SJCRH30 (cell line): ENCODE results near the gene SAMD11. TPM values are rescaled to one million over a fixed set of nuclear protein-coding genes. Genes with fewer than 3 reads are reported as not detected.
"Not testable (repeated sequence)": the region's sequence is repeated elsewhere in the genome, so short reads cannot be mapped to it uniquely, and the experiment has no call there.

ENCODE experiments used
- DNase-seq, 2 experiments: peaks; one replicate each; pipeline ENCODE4 v3.0.0-alpha.2; 2015 to 2020
- H3K27ac ChIP-seq: fragments of 250-450 bp; sonication (Bioruptor Pico); 2 replicates; pipeline ENCODE4 v1.5.1; 2020; ENCODE audit warnings: mild to moderate bottlenecking, moderate library complexity
- H3K27me3 ChIP-seq: fragments of 250-450 bp; sonication (Bioruptor Pico); 2 replicates; pipeline ENCODE4 v1.5.1; 2020; ENCODE audit warnings: mild to moderate bottlenecking, moderate library complexity
- H3K36me3 ChIP-seq: fragments of 250-450 bp; sonication (Bioruptor Pico); 2 replicates; pipeline ENCODE4 v1.5.1; 2020; ENCODE audit warnings: mild to moderate bottlenecking, moderate library complexity
- H3K4me1 ChIP-seq: fragments of 250-450 bp; sonication (Bioruptor Pico); 2 replicates; pipeline ENCODE4 v1.5.1; 2020; ENCODE audit warnings: mild to moderate bottlenecking, moderate library complexity
- H3K4me3 ChIP-seq: fragments of 250-450 bp; sonication (Bioruptor Pico); 2 replicates; pipeline ENCODE4 v1.5.1; 2020; ENCODE audit warnings: mild to moderate bottlenecking, moderate library complexity
- H3K9me3 ChIP-seq: fragments of 250-450 bp; sonication (Bioruptor Pico); replicated peaks from 2 replicates; pipeline ENCODE4 v1.5.1; 2020; ENCODE audit warnings: mild to moderate bottlenecking, moderate library complexity
- total RNA-seq: library from RNA; depleted of rRNA; stranded (reverse); fragments of >200 nt; shearing (Covaris generic); gene quantifications from 2 replicates; pipeline ENCODE4 v1.2.3, GENCODE V29; 2014

The SAMD11 gene
- total RNA-seq, 1 experiment from 2014 or later = 39.0 TPM

DNA sequence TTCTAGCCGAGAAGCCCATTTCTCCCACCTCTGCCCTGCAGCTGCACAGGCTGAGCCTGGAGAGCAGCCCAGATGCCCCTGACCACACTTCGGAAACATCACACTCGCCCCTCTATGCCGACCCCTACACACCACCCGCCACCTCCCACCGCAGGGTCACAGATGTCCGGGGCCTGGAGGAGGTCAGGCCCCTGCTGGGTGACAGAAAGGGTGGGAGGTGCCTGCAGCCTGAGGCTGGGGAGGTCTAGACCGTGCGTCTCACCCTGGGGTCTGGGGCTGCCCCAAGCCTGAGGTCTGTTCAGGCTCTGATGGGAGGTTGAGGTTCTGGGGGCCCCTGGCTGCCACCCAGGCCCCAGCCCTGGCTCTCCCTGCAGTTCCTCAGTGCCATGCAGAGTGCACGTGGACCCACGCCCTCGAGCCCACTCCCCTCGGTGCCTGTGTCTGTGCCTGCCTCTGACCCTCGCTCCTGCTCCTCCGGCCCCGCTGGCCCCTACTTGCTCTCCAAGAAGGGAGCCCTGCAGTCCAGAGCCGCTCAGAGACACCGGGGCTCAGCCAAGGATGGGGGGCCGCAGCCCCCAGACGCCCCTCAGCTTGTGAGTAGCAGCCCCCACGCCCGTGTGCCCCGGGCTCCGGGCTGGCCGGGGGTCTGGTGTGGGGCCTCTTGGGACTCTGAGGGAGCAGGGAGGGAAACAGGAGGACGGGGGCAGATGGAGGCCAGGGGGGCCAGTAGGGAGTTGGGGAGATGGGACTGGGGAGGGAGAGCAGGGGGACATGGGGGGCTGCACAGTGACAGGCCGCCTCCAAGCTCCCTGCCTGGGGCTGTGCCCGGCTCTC lies 50.0 kb downstream of the SAMD11 start:
- peaks cover 3% of the 10 kb centered on the region; the same call in 1 of the 2 replicates for H3K27me3 ChIP-seq

GRCh38 chr1:974293-974640 lies 50.5 kb downstream of the SAMD11 start:
- Histone ChIP-seq H3K9me3 (0 out of 2 replicates have a peak, but pooled peaks cover 3% of the 10 kb centered on the region), H3K27me3 (peaks cover 3% of the 10 kb centered on the region; the same call in 1 of the 2 replicates), H3K27ac (no peak overlapping the region), H3K36me3 (no peaks in the 10 kb centered on the region), H3K4me1 (peaks cover 2% of the 10 kb centered on the region; the same call in 1 of the 2 replicates), H3K4me3 (no peak overlapping the region)
- DNase-seq = no peak

More for the DNA sequence above, 50.0 kb downstream of the SAMD11 start:
- H3K4me3 ChIP-seq = no peak overlapping the region
- peaks cover 2% of the 10 kb centered on the region; the same call in 1 of the 2 replicates for H3K4me1 ChIP-seq
- no peak overlapping the region for H3K27ac ChIP-seq
- no peak for DNase-seq
- no peaks in the 10 kb centered on the region for H3K36me3 ChIP-seq
- 0 out of 2 replicates have a peak, but pooled peaks cover 3% of the 10 kb centered on the region for H3K9me3 ChIP-seq

DNA sequence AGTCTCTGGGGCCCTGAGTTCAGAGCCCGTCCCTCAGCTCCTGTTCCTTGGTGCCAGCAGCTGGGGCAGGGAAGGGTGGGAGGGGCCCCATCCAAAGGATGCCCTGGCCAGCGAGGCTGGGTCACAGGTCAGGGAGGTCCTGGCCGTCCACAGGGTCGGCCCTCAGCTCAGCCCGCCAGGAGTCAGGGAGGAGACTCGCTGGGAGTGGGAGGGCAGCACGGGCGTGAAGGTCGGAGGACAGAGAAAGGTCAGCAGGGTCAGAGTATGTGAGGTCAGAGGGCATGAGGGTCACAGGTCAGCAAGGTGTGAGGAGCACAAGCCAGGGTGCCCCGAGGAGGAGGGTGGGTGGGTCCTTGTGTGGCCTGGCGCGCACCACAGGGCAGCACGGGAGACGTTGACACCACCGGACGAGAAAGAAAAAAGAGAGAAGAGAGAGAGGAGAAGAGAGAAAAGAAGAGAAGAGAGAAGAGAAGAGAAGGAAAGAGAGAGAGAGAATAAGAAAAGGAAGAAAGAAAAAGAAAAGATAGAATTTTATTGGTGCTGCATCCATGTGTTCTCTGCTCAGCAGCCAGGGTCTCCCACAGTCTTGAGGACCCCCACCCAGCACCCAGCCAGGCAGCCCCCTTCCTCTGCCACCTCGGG lies 51.1 kb downstream of the SAMD11 start:
- Histone ChIP-seq H3K27me3 (peaks cover 3% of the 10 kb centered on the region; the same call in 1 of the 2 replicates), H3K27ac (no peak overlapping the region)

DNA sequence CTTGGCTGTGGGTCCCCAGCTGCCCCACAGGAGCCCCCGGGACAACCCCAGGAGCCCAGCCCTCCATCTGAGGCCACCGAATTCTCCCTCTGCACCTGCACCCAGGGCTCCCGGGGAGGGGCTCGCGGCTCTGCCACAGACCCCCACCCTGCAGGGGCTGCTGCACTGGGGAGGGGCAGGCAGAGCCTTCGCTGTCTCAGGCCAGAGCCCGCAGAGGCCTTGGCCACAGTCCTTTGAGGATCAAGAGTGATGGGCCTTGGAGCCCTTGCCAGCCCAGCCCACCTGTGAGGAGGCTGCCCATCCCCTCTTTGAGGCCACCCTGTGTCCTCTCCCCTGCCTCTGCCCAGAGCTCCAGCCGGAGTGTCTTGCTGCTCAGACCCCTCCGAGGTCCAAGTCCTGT lies 51.6 kb downstream of the SAMD11 start:
- peaks cover 3% of the 10 kb centered on the region; the same call in 1 of the 2 replicates for H3K27me3 ChIP-seq
- H3K36me3 ChIP-seq = no peaks in the 10 kb centered on the region
- H3K4me3 ChIP-seq = no peak overlapping the region
- no peak overlapping the region for H3K27ac ChIP-seq
- peaks cover 2% of the 10 kb centered on the region; the same call in 1 of the 2 replicates for H3K4me1 ChIP-seq
- DNase-seq = no peak
- H3K9me3 ChIP-seq = 0 out of 2 replicates have a peak, but pooled peaks cover 3% of the 10 kb centered on the region

More for the DNA sequence above, 51.1 kb downstream of the SAMD11 start:
- no peak for DNase-seq
- no peak overlapping the region for H3K4me3 ChIP-seq
- 0 out of 2 replicates have a peak, but pooled peaks cover 3% of the 10 kb centered on the region for H3K9me3 ChIP-seq
- no peaks in the 10 kb centered on the region for H3K36me3 ChIP-seq
- H3K4me1 ChIP-seq = peaks cover 2% of the 10 kb centered on the region; the same call in 1 of the 2 replicates

GRCh38 chr1:975896-976683 lies 52.4 kb downstream of the SAMD11 start:
- H3K27ac ChIP-seq = no peak overlapping the region
- peak; percentile 71 to 75 for DNase-seq
- no peaks in the 10 kb centered on the region for H3K36me3 ChIP-seq
- 0 out of 2 replicates have a peak, but pooled peaks cover 3% of the 10 kb centered on the region for H3K9me3 ChIP-seq
- peaks cover 3% of the 10 kb centered on the region; the same call in 1 of the 2 replicates for H3K27me3 ChIP-seq
- peak overlapping the region; percentile 30 for H3K4me3 ChIP-seq
- H3K4me1 ChIP-seq = peaks cover 2% of the 10 kb centered on the region; the same call in 1 of the 2 replicates

DNA sequence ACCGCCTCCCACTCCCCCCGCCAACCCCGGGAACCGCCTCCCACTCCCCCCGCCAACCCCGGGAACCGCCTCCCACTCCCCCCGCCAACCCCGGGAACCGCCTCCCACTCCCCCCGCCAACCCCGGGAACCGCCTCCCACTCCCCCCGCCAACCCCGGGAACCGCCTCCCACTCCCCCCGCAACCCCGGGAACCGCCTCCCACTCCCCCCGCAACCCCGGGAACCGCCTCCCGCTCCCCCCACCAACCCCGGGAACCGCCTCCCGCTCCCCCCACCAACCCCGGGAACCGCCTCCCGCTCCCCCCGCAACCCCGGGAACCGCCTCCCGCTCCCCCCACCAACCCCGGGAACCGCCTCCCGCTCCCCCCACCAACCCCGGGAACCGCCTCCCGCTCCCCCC lies 53.1 kb downstream of the SAMD11 start:
- not testable (repeated sequence) for H3K4me1 ChIP-seq, H3K27me3 ChIP-seq, H3K27ac ChIP-seq, H3K4me3 ChIP-seq, H3K36me3 ChIP-seq, H3K9me3 ChIP-seq, DNase-seq

GRCh38 chr1:978069-978834 lies 54.5 kb downstream of the SAMD11 start:
- no peak for DNase-seq
- 0 out of 2 replicates have a peak, but pooled peaks cover 3% of the 10 kb centered on the region for H3K9me3 ChIP-seq
- H3K27ac ChIP-seq = no peak overlapping the region
- peaks cover 2% of the 10 kb centered on the region; the same call in 1 of the 2 replicates for H3K4me1 ChIP-seq
- H3K27me3 ChIP-seq = peaks cover 21% of the 10 kb centered on the region
- H3K4me3 ChIP-seq = no peak overlapping the region
- H3K36me3 ChIP-seq = no peaks in the 10 kb centered on the region

DNA sequence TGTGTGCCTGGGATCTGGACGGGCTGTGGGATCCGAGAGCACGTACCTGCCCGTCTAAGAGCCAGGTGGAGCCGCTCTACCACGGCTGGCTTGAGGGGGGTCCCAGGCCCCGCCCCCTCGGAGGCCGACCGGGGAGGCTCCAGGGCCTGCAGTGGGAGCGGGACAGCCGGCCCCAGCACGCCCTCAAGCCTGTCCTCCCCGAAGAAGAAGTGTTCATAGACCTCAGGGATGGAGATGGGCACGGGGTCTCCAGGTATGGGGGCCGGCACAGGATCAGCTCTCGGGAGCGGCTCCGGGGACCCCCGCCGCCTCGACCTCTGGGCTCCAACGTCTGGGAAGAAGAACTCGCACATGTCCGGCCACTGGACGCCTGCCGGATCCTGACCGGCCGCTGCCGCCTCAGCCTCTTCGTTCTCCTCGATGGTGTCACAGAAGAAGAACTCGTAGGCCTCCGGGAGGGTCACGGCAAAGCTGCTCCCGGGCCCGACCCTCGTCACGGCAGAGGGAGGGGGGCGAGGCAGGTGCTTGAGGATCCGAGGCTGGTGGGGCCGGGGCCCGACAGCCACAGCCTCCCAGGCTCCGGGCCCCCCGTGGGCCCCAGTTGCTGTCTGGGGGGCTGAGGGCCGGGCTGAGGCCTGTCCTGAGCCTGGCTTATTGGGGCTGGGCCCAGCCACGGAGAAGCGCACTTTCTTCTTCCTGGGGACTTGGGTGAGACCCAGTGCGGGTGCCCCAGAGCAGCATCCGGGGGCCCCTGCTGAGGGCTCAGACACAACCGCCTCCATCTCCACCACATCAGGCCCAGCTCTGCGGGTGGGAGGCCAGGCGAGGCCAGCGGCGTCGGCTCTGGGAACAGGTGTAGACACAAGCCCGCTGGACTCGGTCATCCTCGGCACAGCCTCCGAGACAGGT lies 55.4 kb downstream of the SAMD11 start:
- Histone ChIP-seq H3K27me3 (peaks cover 28% of the 10 kb centered on the region), H3K9me3 (0 out of 2 replicates have a peak, but pooled peaks cover 3% of the 10 kb centered on the region), H3K4me1 (peaks cover 2% of the 10 kb centered on the region; the same call in 1 of the 2 replicates), H3K4me3 (no peak overlapping the region), H3K27ac (no peak overlapping the region), H3K36me3 (no peaks in the 10 kb centered on the region)
- no peak for DNase-seq

DNA sequence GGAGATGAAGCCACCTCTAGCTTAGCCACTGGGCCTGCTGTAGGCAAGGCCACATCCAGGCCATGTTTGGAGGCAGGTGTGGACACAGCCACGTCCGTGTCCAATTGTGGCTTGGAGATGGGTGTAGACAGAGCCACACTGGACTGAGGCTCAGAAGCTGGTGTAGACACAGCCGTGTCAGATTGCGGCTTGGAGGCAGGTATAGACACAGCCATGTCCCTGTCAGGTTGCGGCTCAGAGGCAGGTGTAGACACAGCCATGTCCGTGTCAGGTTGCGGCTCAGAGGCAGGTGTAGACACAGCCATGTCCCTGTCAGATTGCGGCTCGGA lies 56.0 kb downstream of the SAMD11 start:
- 0 out of 2 replicates have a peak, but pooled peaks cover 3% of the 10 kb centered on the region for H3K9me3 ChIP-seq
- H3K27me3 ChIP-seq = peaks cover 28% of the 10 kb centered on the region
- H3K36me3 ChIP-seq = no peaks in the 10 kb centered on the region
- H3K27ac ChIP-seq = no peak overlapping the region
- peaks cover 2% of the 10 kb centered on the region; the same call in 1 of the 2 replicates for H3K4me1 ChIP-seq
- no peak overlapping the region for H3K4me3 ChIP-seq
- no peak for DNase-seq

GRCh38 chr1:980137-980571 lies 56.4 kb downstream of the SAMD11 start:
- H3K27ac ChIP-seq = no peak overlapping the region
- H3K36me3 ChIP-seq = no peaks in the 10 kb centered on the region
- H3K4me1 ChIP-seq = peaks cover 2% of the 10 kb centered on the region; the same call in 1 of the 2 replicates
- no peak for DNase-seq
- H3K27me3 ChIP-seq = peaks cover 25% of the 10 kb centered on the region
- 0 out of 2 replicates have a peak, but pooled peaks cover 3% of the 10 kb centered on the region for H3K9me3 ChIP-seq
- no peak overlapping the region for H3K4me3 ChIP-seq

- Histone ChIP-seq H3K36me3 (no peaks in the 10 kb centered on the region), H3K27me3 (peaks cover 30% of the 10 kb centered on the region), H3K4me1 (peaks cover 2% of the 10 kb centered on the region; the same call in 1 of the 2 replicates), H3K27ac (no peak overlapping the region), H3K4me3 (no peak overlapping the region), H3K9me3 (0 out of 2 replicates have a peak, but pooled peaks cover 3% of the 10 kb centered on the region)
- no peak for DNase-seq
Measured at GRCh38 chr1:980602-981395, 57.1 kb downstream of the SAMD11 start.

GRCh38 chr1:981491-981954 lies 57.8 kb downstream of the SAMD11 start:
- Histone ChIP-seq H3K4me1 (no peaks in the 10 kb centered on the region), H3K27ac (no peak overlapping the region), H3K4me3 (no peak overlapping the region), H3K9me3 (0 out of 2 replicates have a peak, but pooled peaks cover 3% of the 10 kb centered on the region), H3K36me3 (no peaks in the 10 kb centered on the region), H3K27me3 (peaks cover 30% of the 10 kb centered on the region)
- no peak for DNase-seq
